Measurements from ENCODE around the gene DNMT3B. TPM values are rescaled to one million over a fixed set of nuclear protein-coding genes. Genes with fewer than 3 reads are reported as not detected.

DNMT3B gene
- total and polyA plus RNA-seq, 9 of the 15 experiments (the other 6 are each of a cell fraction or from before 2014, with no cell fraction given) = 9.3 to 74.8 (median 49.1) TPM

GRCh38 chr20:32834972-32835371 lies 72.8 kb downstream of the DNMT3B start (continued):
- no peak for TF ChIP-seq MGA (IDR thresholded peaks at IDR 0.05)
- TF ChIP-seq ZNF583 (CRISPR knock-in tag; IDR thresholded peaks at IDR 0.05) = no peak
- TF ChIP-seq ZNF121 (CRISPR knock-in tag; conservative IDR thresholded peaks at IDR 0.05) = peak; percentile 79
- peak; percentile 47 for TF ChIP-seq RBM25 (IDR thresholded peaks at IDR 0.05; ENCODE audit: low read depth, low read length, severe bottlenecking)
- TF ChIP-seq BRF2 (IDR thresholded peaks at IDR 0.05; ENCODE audit: borderline replicate concordance, insufficient read depth, insufficient read length) = no peak
- TF ChIP-seq CBX8 (IDR thresholded peaks at IDR 0.05; ENCODE audit: borderline replicate concordance, extremely low read depth, low read depth, low read length, poor library complexity, severe bottlenecking) = no peak
- TF ChIP-seq NELFE (IDR thresholded peaks at IDR 0.05; ENCODE audit: insufficient read depth, insufficient read length) = no peak
- TF ChIP-seq NR3C1 (CRISPR knock-in tag; IDR thresholded peaks at IDR 0.05) = no peak
- TF ChIP-seq NCOA6 (IDR thresholded peaks at IDR 0.05) = no peak

Data from K562 (cell line).